HG03378 (cell line): Measurements from ENCODE around the gene ARHGAP22.
A peak's percentile ranks its signal among the peaks of the same experiment; 100 is the strongest.
"Not testable (repeated sequence)": the region's sequence is repeated elsewhere in the genome, so short reads cannot be mapped to it uniquely, and the experiment has no call there.

ENCODE experiments used
- ATAC-seq: cut with Tn5 transposase; IDR thresholded peaks from one replicate; pipeline ENCODE4 v1.9.1; 2021; ENCODE audit warnings: mild to moderate bottlenecking, moderate library complexity; ENCODE audit not compliant: unreplicated experiment

ARHGAP22 gene

DNA sequence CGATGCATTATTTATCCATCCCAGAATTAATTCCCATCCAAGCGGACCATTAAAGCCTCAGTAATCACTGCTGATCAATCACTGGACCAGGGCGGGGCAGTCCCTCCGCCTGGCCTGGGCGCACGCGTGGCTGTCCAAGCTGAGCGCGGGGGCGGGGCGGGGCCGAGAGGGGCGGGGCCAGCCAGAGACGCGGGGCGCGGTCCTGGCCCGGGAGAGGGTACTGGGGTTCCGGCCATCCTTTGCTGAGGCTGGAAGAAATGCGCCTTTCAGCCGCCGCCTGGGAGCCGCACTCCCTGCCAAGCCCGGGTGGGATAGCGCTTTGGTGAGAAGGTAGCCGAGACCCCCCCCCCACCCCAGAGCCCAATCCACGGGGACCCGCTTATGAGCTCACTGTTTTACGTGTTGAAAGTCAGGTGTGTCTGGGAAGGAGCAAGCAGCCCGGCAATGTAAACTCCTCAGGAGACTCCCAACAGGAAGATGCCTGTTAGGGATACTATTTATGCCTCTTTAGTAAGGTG lies at the start of gene ARHGAP22:
Gene ARHGAP22 (minus strand): TSS at position 83 of the 518 bp plus-strand sequence. CDS start 277 bp downstream, outside the sequence.
- ATAC-seq: no peak

DNA sequence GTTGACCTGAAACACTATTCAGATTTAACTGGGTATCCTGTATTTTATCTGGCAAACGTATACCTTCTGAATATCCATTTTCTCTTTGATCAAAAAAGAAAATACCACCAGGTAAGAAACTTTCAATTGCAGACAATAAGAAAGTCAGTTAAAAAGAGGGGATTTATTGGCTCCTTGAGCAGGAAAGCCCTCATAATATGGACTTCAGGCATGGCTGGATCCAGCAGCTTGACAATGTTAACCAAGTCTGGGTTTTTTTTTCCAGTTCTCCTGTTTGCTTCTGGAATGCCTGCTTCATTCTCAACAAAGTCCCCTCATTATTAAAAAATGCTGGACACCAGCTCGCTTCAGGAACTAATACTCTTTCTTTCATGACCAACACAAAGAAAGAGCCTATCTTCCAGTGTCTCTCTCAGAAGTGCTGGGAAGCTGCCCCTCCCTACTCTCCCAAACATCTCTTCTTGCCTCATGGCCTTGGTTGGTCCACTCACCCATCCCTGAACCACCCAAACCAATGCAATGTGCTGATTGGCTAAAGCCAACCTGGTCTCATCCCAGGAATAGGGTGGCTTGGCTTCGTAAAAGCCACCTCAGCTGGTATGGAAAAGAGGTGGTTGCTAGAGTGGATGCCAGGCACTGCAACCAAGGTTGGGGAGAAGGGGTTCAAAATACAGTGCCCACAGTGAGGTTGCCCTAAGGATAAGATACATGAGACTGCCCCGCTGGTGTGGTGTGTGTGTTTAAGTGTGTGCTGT lies 49.2 kb upstream of the ARHGAP22 start:
- ATAC-seq: no peak

DNA sequence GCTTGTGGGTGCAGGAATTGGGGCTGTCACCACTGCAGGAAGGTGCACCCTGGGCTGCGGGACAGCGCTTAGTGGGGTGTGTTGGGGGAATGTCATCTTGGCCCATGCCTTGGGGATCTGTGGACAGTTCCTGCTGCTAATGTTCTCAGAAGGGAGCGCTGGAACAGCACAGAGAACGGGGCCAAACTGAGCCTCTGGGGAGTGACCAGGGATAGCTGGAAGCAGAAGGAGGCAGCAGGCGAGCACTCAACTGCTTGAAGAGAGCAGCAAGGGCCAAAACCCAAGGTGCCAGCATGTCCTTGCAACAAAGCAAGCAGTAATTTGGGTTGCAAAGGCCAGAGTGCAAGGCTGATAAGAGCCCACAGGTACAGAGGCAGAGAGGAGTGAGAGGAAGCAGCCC lies 48.5 kb upstream of the ARHGAP22 start:
- ATAC-seq: no peak

GRCh38 chr10:48652344-48652743 lies 47.5 kb upstream of the ARHGAP22 start:
- no peak for ATAC-seq

DNA sequence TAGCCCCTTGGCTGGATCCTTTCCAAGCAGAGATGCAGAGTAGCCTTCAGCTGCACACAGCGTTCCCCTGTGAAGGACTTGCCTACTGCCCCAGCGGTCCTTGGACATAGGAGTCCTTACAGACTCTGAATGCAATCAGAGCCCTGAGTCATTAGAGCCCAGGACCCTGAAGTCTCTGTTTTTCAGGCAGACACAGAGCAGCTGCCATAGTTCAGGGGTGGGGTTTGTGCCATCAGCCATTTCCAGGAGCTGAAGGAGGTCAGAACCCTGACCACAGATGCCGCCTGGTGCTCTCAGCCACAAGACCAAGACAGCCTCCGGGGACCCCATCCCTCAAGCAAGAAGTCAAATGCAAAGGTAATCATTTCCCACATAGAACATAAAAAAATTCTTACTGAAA lies 47.0 kb upstream of the ARHGAP22 start:
- no peak for ATAC-seq

DNA sequence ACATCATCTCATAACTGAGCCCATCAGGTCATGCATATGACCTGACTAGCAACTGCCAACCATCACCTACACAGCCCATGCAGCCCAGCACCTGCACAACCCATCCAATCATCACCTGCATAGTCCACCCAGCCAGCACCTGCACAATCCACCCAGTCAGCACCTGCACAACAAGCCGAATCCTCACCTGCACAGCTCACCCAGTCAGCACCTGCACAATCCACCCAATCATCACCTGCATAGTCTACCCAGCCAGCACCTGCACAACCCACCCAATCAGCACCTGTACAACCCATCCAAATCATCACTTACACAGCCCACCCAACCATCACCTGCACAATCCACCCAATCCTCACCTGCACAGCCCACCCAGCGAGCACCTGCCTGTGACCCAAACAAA lies 46.4 kb upstream of the ARHGAP22 start:
- ATAC-seq: no peak

DNA sequence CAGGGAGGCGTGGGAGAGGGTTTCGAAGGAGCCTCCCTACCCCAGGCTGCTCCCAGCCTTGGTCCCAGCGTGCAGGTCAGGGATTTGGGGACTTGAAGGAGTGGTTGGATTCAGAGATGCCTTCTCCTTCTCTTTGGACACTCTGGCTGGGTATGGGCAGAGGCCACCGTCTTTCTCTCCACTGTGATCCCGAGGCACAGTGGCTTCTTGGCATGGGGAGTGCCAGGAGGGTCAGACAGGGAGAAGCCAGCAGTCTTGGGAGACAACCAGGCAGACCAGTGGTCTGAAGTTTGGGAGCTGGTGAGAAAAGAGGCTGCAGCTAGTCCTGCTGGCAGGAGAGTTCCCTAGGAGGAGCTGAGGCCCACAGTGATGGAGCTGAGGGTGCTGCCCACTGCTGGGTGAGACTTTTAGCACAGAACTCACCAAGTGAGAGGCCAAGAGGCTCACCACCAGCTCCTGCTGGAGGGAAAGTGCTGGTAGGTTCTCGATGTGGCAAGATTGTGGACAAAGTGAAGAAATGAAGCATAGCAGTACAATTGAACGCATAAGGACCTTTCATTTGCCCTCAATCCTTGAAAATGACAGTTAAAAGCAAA lies 44.6 kb upstream of the ARHGAP22 start:
- no peak for ATAC-seq

DNA sequence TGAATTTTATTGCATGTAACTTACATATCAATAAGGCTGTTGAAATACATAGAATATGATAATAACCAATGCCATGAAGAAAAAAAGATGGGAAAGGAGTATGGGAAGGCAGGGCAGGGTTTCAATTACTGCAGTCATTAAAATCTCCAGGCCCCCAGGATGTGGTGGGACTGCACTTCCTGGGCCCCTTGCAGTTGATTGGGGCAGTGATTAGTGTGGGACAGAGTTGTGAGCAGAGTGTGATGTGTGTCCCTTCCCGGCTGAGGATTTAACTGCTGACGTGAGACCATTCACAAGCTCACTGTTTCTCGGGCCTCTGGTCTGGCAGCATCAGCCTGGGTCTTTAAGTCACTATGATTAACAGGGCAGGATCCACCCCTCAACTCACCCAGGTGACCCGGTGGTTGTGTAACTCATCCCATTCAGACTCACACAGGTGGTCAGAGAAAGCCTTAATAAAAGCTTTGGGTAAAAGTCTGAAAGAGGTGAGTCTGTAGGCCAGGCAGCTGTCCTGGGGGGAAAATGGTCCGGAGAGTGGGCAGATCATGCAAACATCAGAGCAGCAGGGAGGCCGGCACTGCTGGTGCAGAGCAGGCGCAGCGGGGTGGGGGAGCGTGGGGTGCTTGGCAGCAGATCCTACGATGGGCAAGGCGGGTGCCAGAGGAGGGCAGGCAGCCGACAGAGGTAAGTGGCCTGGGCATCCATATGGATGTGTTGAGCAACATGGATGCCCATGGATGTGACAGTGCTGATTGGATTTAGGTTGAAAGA lies 43.5 kb upstream of the ARHGAP22 start:
- ATAC-seq: no peak

- not testable (repeated sequence) for ATAC-seq
These were observed 42.2 kb upstream of the ARHGAP22 start for GRCh38 chr10:48647073-48647472.

- no peak for ATAC-seq
These were observed 40.7 kb upstream of the ARHGAP22 start for GRCh38 chr10:48645600-48645999.

GRCh38 chr10:48641099-48641690 lies 36.3 kb upstream of the ARHGAP22 start:
- not testable (repeated sequence) for ATAC-seq

DNA sequence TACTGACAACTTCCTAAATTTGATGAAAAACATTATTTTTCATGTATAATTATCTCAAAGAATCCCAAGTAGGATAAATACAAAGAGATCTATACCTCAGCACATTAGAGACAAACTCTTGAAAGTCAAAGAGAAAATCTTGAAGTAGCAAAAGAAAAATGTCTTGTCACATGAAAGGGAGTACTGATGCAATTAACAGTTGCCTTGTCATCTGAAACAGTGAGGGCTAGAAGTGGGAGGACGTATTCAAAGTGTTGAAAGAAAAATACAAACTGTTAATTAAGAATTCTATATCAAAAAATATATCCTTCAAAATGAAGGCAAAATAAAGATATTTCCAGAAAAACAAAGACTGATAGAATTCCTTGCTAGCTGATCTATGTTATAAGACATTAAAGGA lies 35.5 kb upstream of the ARHGAP22 start:
- ATAC-seq: no peak

- no peak for ATAC-seq
These were observed 34.8 kb upstream of the ARHGAP22 start for GRCh38 chr10:48639632-48640031.

DNA sequence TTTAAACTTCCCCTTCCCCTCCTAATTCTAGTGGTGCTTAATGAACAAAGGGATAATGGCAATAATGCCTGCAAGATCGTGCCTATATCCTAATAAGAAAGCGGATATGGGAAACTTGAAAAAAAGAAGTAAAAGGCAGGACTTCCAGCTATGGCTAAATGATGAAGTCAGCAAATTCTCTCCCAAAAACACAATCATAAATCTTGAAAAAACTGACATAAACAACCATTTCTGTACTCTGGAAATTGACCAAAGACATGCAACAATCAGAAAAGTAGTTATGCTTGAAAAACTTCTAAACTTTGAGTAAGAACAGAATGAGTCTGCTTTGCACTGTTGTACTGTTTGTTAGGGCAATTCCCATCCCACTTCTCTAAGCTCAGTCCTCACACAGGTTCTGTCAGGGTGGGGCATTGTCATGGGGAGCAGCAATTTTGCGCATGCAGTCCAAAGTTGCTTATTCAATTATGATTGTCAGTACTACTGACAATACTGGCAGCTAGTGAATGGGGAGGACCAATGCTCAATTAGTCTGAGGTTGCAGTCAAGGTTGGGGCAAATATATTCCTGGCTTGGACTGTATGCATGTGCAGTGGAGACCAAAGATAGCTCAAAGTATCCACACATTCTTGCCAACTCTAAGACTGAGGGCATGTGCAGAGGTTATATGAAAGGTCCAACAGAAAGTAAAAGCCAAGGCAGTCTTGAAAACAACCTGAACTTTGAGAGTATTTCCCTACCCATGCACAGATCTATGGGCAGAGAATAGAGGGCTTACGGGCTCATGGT lies 34.1 kb upstream of the ARHGAP22 start:
- no peak for ATAC-seq

GRCh38 chr10:48638158-48638557 lies 33.3 kb upstream of the ARHGAP22 start:
- ATAC-seq: no peak

DNA sequence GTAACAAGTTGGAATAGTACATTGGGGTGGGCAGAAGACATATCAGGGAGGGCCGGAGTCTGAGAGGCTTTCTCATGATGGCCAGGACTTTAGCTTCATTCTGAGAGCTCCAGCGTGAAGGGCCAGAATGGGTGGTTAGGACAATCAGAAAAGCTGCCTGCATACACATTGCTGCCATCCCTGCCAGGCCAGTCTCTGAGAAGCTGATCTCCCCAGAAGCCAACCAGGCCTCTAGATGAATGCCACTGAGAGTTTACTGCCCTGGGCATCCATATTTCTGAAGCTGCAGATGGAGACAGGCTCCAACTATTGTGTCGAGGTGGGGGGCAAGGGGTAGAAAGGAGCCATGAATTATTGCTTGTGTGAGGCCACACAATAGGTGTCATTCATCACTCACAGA lies 32.0 kb upstream of the ARHGAP22 start:
- ATAC-seq: no peak

- ATAC-seq: no peak
These were observed 31.4 kb upstream of the ARHGAP22 start for GRCh38 chr10:48636231-48636630.

- ATAC-seq: no peak
These were observed 30.2 kb upstream of the ARHGAP22 start for GRCh38 chr10:48634984-48635557.

- peak; percentile 93 for ATAC-seq
These were observed 29.5 kb upstream of the ARHGAP22 start for GRCh38 chr10:48634198-48634983.
